AG04449 (cell line): ENCODE results near the gene CNTNAP2.
"Not testable (repeated sequence)": the region's sequence is repeated elsewhere in the genome, so short reads cannot be mapped to it uniquely, and the experiment has no call there.

ENCODE experiments used
- CTCF ChIA-PET: fragments of 350-600 bp; formaldehyde crosslinking; extraction: SDS; loops from one replicate; lab custom pipeline; 2021; ENCODE audit warnings: antibody characterized with exemption; lab: Yijun Ruan, JAX
- POLR2A ChIA-PET: fragments of 400-600, 350-600 bp; formaldehyde crosslinking; extraction: SDS; loops from one replicate; lab custom pipeline; 2020; ENCODE audit warnings: antibody characterized with exemption, inconsistent platforms; lab: Yijun Ruan, JAX
- DNase-seq: peaks from one replicate; pipeline ENCODE4 v3.0.0-alpha.2; 2010; ENCODE audit warnings: low read depth, low spot score
- H3K4me3 ChIP-seq: 2 replicates; pipeline ENCODE4 v1.5.1; 2011; ENCODE audit warnings: low read depth, mild to moderate bottlenecking, control low read depth, low read length
- TF ChIP-seq, protein P1 (sequence below): IDR thresholded peaks from one replicate; pipeline ENCODE4 v1.5.1; 2011; ENCODE audit warnings: mild to moderate bottlenecking, moderate library complexity, low read length, control low read depth, inconsistent platforms; ENCODE audit not compliant: insufficient read depth; ENCODE audit errors: missing control alignments

CNTNAP2 gene

DNA sequence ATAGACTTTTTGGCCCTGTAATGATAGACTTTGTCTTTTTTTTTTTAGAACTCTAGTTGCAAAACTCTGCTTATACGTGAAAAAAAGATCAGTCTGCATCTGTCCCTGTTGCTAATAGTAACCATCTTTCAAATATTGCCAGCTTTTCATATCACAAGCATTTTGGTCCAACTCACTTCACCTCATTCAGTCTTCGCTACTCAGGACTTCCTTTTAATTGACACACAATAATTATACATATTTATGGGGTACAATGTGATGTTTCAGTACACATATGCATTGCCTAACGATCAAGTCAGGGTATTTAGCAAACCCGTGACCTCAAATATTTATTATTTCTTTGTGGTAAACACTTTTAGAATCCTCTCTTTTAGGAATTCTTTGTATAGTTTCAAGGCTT lies 1606.9 kb downstream of the CNTNAP2 start:
- TF ChIP-seq, protein P1, sequence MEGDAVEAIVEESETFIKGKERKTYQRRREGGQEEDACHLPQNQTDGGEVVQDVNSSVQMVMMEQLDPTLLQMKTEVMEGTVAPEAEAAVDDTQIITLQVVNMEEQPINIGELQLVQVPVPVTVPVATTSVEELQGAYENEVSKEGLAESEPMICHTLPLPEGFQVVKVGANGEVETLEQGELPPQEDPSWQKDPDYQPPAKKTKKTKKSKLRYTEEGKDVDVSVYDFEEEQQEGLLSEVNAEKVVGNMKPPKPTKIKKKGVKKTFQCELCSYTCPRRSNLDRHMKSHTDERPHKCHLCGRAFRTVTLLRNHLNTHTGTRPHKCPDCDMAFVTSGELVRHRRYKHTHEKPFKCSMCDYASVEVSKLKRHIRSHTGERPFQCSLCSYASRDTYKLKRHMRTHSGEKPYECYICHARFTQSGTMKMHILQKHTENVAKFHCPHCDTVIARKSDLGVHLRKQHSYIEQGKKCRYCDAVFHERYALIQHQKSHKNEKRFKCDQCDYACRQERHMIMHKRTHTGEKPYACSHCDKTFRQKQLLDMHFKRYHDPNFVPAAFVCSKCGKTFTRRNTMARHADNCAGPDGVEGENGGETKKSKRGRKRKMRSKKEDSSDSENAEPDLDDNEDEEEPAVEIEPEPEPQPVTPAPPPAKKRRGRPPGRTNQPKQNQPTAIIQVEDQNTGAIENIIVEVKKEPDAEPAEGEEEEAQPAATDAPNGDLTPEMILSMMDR, result no peak
- no peak for DNase-seq
- CTCF ChIA-PET, result no interaction called here
- H3K4me3 ChIP-seq, result no peak overlapping the region
- POLR2A ChIA-PET, result no interaction called here

DNA sequence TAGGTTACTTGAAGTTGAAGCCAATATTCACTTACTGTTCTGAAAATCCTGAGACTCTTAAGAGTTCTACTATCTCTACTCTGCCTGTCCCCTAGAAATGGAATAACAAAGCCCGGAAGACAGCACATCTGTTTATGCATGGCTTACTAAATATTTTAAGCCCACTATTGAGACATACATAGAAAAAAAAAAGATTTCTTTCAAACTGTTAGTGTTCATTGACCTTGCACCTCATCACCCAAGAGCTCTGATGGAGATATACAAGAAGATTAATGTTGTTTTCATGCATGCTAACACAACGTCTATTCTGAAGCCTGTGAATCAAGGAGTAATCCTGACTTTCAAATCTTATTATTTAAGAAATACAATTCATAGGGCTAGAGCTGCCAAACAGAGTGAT lies 1614.7 kb downstream of the CNTNAP2 start:
- POLR2A ChIA-PET, result no interaction called here

DNA sequence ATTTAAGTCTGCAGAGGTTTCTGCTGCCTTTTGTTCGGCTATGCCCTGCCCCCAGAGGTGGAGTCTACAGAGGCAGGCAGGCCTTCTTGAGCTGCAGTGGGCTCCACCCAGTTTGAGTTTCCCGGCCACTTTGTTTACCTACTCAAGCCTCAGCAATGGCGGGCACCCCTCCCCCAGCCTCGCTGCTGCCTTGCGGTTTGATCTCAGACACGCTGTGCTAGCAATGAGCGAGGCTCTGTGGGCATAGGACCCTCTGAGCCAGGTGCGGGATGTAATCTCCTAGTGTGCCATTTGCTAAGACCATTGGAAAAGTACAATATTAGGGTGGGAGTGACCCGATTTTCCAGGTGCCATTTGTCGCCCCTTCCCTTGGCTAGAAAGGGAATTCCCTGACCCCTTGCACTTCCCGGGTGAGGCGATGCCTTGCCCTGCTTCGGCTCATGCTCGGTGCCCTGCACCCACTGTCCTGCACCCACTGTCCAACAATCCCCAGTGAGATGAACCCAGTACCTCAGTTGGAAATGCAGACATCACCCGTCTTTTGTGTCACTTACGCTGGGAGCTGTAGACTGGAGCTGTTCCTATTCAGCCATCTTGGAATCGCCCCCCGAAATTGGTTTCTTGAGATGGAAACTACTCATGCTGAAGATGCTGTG lies 1621.1 kb downstream of the CNTNAP2 start:
- H3K4me3 ChIP-seq, DNase-seq, POLR2A ChIA-PET, CTCF ChIA-PET: not testable (repeated sequence)

More for the DNA sequence above, 1614.7 kb downstream of the CNTNAP2 start:
- H3K4me3 ChIP-seq, result no peak overlapping the region
- CTCF ChIA-PET, result no interaction called here
- TF ChIP-seq, protein P1, result no peak
- DNase-seq, result no peak

DNA sequence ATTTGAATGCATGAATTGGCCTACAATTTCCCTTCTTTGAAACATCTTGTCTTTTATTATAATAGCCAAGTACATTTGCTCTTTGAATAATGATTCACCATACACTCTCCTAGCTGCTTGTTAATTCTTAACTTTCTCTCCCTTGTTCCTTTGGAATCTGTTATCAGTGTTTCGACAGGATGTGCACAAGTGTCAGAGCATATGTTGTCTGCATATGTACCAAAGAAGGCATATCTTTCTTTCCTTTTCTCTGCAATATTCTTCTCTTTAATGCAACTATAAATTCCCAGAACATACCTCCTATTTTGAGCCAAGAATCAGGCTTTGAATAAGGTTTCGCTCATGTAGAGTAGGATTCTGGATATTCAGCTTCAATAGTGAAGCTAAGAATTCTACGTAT lies 1625.7 kb downstream of the CNTNAP2 start:
- H3K4me3 ChIP-seq, result no peak overlapping the region
- TF ChIP-seq, protein P1, result no peak
- ChIA-PET POLR2A (no interaction called here), CTCF (no interaction called here)
- no peak for DNase-seq

DNA sequence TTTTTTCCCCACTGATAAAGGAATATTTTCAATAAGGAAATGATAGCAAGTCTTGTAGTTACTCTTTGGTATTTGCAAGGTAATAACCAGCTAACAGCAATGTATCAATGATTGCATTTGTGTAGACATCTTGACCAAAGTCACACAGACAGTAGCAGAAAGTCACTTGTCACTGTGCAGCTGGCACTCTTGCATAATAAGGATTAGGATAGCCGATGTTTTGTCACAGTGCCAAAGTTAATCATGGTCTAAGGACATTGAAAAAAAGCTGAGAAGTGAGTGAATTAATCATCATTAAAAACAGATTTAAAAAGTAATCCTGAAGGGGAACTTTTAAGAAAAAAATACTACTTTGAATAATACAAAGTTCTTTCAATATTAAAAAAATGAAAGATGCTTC lies 1639.7 kb downstream of the CNTNAP2 start:
- no peak overlapping the region for H3K4me3 ChIP-seq
- TF ChIP-seq, protein P1, result no peak
- CTCF ChIA-PET, result no interaction called here
- no peak for DNase-seq
- POLR2A ChIA-PET, result no interaction called here

DNA sequence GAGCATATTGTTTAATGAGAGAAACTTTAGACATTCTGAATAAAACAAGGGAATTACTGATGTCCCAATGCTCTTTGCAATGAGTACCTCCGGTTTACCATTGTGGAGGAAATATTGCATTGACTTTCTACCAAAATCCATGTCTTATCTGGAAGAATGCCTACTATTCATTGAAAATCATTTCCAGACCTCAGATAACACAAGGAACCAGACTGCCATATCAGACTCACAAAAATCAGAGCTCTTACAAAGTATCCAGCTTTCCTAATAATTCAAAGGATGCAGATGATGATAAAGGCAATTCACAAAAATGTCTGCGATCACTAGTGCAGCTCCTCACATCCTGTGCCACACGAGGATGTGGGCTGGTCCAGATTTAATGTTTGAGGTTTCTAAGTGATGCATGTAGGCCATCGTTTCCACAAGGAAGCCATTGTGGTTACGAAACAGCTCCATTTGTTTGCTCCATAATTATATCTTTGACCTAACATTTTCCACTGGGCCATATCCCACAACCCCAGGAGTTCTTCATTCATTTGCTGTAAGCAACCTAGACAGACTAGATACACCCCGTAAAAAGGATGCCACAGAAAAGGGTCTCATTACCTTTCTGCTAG lies 1642.8 kb downstream of the CNTNAP2 start:
- H3K4me3 ChIP-seq, result no peak overlapping the region
- ChIA-PET CTCF (no interaction called here), POLR2A (no interaction called here)
- TF ChIP-seq, protein P1, result no peak
- no peak for DNase-seq

DNA sequence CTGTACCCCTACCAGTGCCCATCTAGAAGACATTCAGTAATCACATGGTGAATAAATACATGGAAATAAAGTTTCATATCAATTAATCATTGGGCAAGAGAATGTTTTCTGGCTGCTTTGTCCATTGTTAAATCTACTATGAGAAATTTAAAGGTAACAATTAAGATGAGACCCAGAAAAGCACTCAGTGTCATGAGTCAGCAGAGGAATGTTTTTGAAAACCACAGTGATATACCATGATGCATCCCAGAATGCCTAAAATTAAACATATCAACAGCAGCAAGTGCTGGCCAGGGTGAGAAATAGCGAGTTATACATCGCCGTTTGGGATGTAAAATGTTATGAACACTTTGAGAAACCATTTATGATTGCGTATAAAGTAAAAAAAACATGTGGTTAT lies 1648.7 kb downstream of the CNTNAP2 start:
- CTCF ChIA-PET, result no interaction called here
- TF ChIP-seq, protein P1, result no peak
- no peak overlapping the region for H3K4me3 ChIP-seq
- POLR2A ChIA-PET, result no interaction called here
- no peak for DNase-seq
